Measurements from ENCODE around the gene MYLK4. TPM values are rescaled to one million over a fixed set of nuclear protein-coding genes. Genes with fewer than 3 reads are reported as not detected.

MYLK4 gene
- total and polyA plus RNA-seq, 9 donors = 0.24 to 0.83 (median 0.50) TPM

DNA sequence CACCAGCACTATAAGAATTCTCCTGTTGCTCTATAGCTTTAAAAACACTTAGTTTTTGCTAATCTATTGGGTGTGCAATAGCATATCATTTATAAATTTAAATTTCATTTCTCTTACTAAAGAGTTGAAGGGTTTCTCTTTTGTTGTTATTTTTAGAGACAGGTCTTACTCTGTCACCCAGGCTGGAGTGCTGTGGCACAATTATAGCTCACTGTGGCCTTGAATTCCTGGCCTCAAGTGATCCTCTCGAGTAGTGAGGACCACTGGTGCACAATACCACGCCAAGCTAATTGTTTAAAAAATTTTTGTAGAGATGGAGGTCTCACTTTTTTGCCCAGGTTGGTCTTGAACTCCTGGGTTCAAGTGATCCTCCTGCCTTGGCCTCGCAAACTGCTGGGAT, 8.3 kb upstream of the MYLK4 start:
- Histone ChIP-seq H3K9me3 (no peaks in the 10 kb centered on the region), H3K36me3 (no peaks in the 10 kb centered on the region), H3K27ac (no peak overlapping the region), H3K4me3 (no peak overlapping the region), H3K4me1 (ENCODE audit: insufficient read depth) (no peaks in the 10 kb centered on the region), H3K27me3 (no peaks in the 10 kb centered on the region)
- 73 to 81% (median 76%) methylated on average over 3 of the region's 3 CpGs for WGBS, 3 donors
- intact Hi-C loops (cut with DNase I) = loop anchor here in 1 of 4 donors (10.0 kb wide), 1 partner anchor 514 kb away; the partner anchor contains the start of gene GMDS
- DNase-seq = no peak
- TF ChIP-seq EP300 (IDR thresholded peaks at IDR 0.05) (no peak), POLR2A (IDR thresholded peaks at IDR 0.05) (no peak)
- TF ChIP-seq, protein P1, sequence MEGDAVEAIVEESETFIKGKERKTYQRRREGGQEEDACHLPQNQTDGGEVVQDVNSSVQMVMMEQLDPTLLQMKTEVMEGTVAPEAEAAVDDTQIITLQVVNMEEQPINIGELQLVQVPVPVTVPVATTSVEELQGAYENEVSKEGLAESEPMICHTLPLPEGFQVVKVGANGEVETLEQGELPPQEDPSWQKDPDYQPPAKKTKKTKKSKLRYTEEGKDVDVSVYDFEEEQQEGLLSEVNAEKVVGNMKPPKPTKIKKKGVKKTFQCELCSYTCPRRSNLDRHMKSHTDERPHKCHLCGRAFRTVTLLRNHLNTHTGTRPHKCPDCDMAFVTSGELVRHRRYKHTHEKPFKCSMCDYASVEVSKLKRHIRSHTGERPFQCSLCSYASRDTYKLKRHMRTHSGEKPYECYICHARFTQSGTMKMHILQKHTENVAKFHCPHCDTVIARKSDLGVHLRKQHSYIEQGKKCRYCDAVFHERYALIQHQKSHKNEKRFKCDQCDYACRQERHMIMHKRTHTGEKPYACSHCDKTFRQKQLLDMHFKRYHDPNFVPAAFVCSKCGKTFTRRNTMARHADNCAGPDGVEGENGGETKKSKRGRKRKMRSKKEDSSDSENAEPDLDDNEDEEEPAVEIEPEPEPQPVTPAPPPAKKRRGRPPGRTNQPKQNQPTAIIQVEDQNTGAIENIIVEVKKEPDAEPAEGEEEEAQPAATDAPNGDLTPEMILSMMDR (IDR thresholded peaks at IDR 0.05) = no peak

DNA sequence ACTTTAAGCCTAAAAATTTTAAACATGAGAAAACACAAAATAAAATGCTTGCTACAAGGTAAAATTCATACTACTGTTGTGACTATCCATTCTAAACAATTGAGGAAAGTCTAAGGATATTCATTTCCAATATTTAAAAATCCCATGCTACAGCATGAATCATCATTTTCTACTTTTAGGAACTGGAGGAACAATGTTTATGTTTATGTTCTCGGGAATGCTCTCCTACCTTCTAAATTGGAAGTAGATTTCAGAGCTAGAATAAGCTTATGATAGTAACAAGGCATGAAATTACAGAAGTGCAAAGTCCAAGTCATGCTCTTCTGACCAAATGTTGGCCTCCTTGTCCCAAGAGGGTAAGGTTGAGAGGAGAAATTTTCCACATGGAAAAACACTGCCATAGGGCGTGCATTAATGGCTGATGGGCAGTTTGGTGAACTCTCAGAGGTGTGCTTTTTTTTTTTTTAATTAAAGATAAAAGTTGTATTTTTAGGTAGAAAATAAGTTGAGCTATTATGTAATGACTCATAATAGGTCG, 6.0 kb upstream of the MYLK4 start:
- no peaks in the 10 kb centered on the region for H3K36me3 ChIP-seq
- TF ChIP-seq POLR2A (IDR thresholded peaks at IDR 0.05) = no peak
- TF ChIP-seq, protein P1 (IDR thresholded peaks at IDR 0.05) = no peak
- no peak for TF ChIP-seq EP300 (IDR thresholded peaks at IDR 0.05)
- intact Hi-C loops (cut with DNase I) = loop anchor here in 1 of 4 donors (10.0 kb wide), 1 partner anchor 512 kb away; the partner anchor contains the start of gene GMDS
- WGBS, 3 donors = 51 to 62% (median 52%) methylated on average over 3 of the region's 3 CpGs
- DNase-seq = no peak
- no peaks in the 10 kb centered on the region for H3K9me3 ChIP-seq
- no peak overlapping the region for H3K27ac ChIP-seq
- no peak overlapping the region for H3K4me3 ChIP-seq
- H3K4me1 ChIP-seq (ENCODE audit: insufficient read depth) = no peaks in the 10 kb centered on the region
- H3K27me3 ChIP-seq = no peaks in the 10 kb centered on the region

DNA sequence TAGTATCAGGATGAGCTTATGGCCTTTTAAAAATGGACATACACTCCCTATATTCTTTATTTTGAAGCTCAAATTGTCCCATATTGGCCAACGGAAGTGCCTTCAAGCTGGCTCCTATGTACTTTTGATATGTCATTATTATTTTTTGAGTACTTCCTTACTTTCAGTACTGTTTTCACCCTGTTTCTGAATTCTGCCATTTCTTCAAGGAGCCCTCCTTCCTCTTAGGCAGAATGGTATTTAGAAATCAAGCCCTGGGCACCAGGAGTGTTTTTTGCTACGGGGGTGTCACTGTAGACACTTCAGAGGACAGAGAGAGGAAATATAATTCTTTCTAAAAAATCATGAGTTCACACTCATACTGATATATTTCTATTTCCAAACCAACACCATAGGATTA, 5.5 kb upstream of the MYLK4 start:
- no peaks in the 10 kb centered on the region for H3K9me3 ChIP-seq
- TF ChIP-seq EP300 (IDR thresholded peaks at IDR 0.05) (no peak), POLR2A (IDR thresholded peaks at IDR 0.05) (no peak)
- TF ChIP-seq, protein P1 (IDR thresholded peaks at IDR 0.05) = no peak
- WGBS, 3 donors = 76 to 86% (median 82%) methylated on average over 2 of the region's 2 CpGs
- no peaks in the 10 kb centered on the region for H3K27me3 ChIP-seq
- intact Hi-C loops (cut with DNase I) = loop anchor here in 1 of 4 donors (10.0 kb wide), 1 partner anchor 511 kb away; the partner anchor contains the start of gene GMDS
- no peak overlapping the region for H3K27ac ChIP-seq
- no peaks in the 10 kb centered on the region for H3K36me3 ChIP-seq
- no peak overlapping the region for H3K4me3 ChIP-seq
- no peaks in the 10 kb centered on the region for H3K4me1 ChIP-seq (ENCODE audit: insufficient read depth)
- no peak for DNase-seq

DNA sequence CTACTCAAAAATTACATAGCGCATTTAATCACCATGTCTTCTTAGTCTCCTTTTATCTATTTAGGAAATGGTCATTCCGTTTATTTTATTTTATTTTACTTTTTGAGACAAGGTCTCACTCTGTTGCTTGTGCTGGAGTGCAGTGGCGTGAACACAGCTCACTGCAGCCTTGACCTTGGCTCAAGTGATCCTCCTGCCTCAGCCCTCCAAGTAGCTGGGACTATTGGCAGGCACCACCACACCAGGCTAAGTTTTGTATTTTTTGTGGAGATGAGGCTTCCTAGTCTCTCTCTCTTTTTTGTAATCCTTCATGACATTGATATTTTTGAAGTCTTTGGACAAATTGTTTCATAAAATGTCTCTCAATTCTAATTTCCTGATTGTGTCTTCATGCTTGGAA, 4.7 kb upstream of the MYLK4 start:
- H3K27me3 ChIP-seq = no peaks in the 10 kb centered on the region
- WGBS, 3 donors = 37 to 60% (median 44%) methylated on average over 3 of the region's 3 CpGs
- H3K4me1 ChIP-seq (ENCODE audit: insufficient read depth) = no peaks in the 10 kb centered on the region
- H3K27ac ChIP-seq = no peak overlapping the region
- H3K9me3 ChIP-seq = no peaks in the 10 kb centered on the region
- no peak overlapping the region for H3K4me3 ChIP-seq
- intact Hi-C loops (cut with DNase I) = loop anchor here in 1 of 4 donors (10.0 kb wide), 1 partner anchor 511 kb away; the partner anchor contains the start of gene GMDS
- H3K36me3 ChIP-seq = no peaks in the 10 kb centered on the region
- TF ChIP-seq POLR2A (IDR thresholded peaks at IDR 0.05) = no peak
- no peak for TF ChIP-seq EP300 (IDR thresholded peaks at IDR 0.05)
- TF ChIP-seq, protein P1 (IDR thresholded peaks at IDR 0.05) = no peak
- DNase-seq = peak in 4 of 5 donors; percentile 31 to 66 (median 37)
